MCF 10A (cell line): ENCODE results near the gene TMCC1. TPM values are rescaled to one million over a fixed set of nuclear protein-coding genes. Genes with fewer than 3 reads are reported as not detected.

Source experiments
- BruUV-seq: library from RNA; stranded (reverse); fragments of 400-500 nt; replicated peaks from 2 replicates; lab custom pipeline; 2021; lab: Mats Ljungman, UMichigan
- CTCF ChIA-PET: fragments of 300-600 bp; sonication (Branson Sonifier 250); formaldehyde crosslinking; extraction: SDS; loops from one replicate; lab custom pipeline; 2021; ENCODE audit warnings: antibody characterized with exemption, inconsistent platforms; lab: Yijun Ruan, JAX
- POLR2A ChIA-PET: fragments of 300-600, 350-650 bp; sonication (Branson Sonifier 250); formaldehyde crosslinking; extraction: SDS; loops from one replicate; lab custom pipeline; 2020; ENCODE audit warnings: antibody characterized with exemption, inconsistent platforms; lab: Yijun Ruan, JAX
- DNase-seq: peaks from one replicate; pipeline ENCODE4 v3.0.0-alpha.2; 2018; ENCODE audit not compliant: unreplicated experiment
- H3K27ac Mint-ChIP-seq: one replicate; pipeline ENCODE4 v1.8.0; 2022; ENCODE audit warnings: mild to moderate bottlenecking, low read depth, mixed read lengths; ENCODE audit not compliant: unreplicated experiment
- H3K27me3 Mint-ChIP-seq: one replicate; pipeline ENCODE4 v1.8.0; 2022; ENCODE audit warnings: mixed read lengths; ENCODE audit not compliant: insufficient read depth, unreplicated experiment
- H3K36me3 Mint-ChIP-seq: one replicate; pipeline ENCODE4 v1.8.0; 2022; ENCODE audit warnings: mild to moderate bottlenecking, moderate library complexity, mixed read lengths; ENCODE audit not compliant: insufficient read depth, unreplicated experiment
- H3K4me1 Mint-ChIP-seq: one replicate; pipeline ENCODE4 v1.8.0; 2022; ENCODE audit warnings: mixed read lengths; ENCODE audit not compliant: insufficient read depth, unreplicated experiment
- H3K4me3 Mint-ChIP-seq: one replicate; pipeline ENCODE4 v1.8.0; 2022; ENCODE audit warnings: mild to moderate bottlenecking, moderate library complexity, mixed read lengths; ENCODE audit not compliant: unreplicated experiment
- H3K9me3 Mint-ChIP-seq: one replicate; pipeline ENCODE4 v1.8.0; 2022; ENCODE audit warnings: mixed read lengths; ENCODE audit not compliant: unreplicated experiment
- CTCF ChIP-seq: fragments of 200-600 bp; IDR thresholded peaks from one replicate; pipeline ENCODE4 v1.8.0; 2022; ENCODE audit warnings: antibody characterized with exemption, mild to moderate bottlenecking; ENCODE audit not compliant: unreplicated experiment
- intact Hi-C: fragments of 100-400 bp; cut with micrococcal nuclease; formaldehyde crosslinking; loops from 2 replicates; pipeline ENCODE4 v1.14.1; 2022
- total RNA-seq: library from RNA; stranded (reverse); gene quantifications from 2 replicates; pipeline ENCODE4 v1.2.3, GENCODE V29; 2022

The TMCC1 gene
- total RNA-seq, 1 experiment from 2014 or later: 31.2 TPM

DNA sequence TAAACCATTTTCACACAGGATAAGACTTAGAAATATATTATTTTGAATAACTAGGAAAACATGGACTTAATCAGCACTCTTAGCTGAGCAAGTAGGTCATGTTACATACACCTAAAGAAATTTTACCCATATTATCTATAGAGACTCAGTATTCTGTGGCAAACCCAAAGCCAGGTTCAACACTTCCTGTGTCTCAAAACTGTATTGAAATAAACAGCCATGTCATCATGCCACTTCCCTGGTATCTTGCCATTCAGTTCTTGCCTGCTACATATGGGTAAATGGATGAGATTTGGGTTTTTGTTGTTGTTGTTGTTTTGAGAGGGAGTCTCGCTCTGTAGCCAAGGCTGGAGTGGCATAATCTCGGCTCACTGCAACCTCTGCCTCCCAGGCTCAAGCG is 145.5 kb downstream of the TMCC1 start:
- no peak for DNase-seq
- no peak for TF ChIP-seq CTCF
- Mint-ChIP-seq H3K36me3 (peaks cover 6% of the 10 kb centered on the region), H3K4me1 (peaks cover 5% of the 10 kb centered on the region), H3K4me3 (no peak overlapping the region), H3K9me3 (peaks cover 8% of the 10 kb centered on the region), H3K27ac (no peak overlapping the region), H3K27me3 (no peaks in the 10 kb centered on the region)
- intact Hi-C loops: no loop called here
- ChIA-PET POLR2A (interaction anchor here (1.2 to 2.7 kb wide), 3 partner anchors 13 to 46 kb away, joined by 3 to 10 read pairs (median 6); no protein-coding TSS in a partner anchor), CTCF (interaction anchor here (0.9 kb wide), 1 partner anchor 98 kb away, joined by 4 read pairs; no protein-coding TSS in a partner anchor)
- BruUV-seq: no TSS peak

GRCh38 chr3:129747136-129747535 is 146.4 kb downstream of the TMCC1 start:
- Mint-ChIP-seq H3K4me1 (peaks cover 5% of the 10 kb centered on the region), H3K27me3 (no peaks in the 10 kb centered on the region), H3K27ac (no peak overlapping the region), H3K9me3 (no peaks in the 10 kb centered on the region), H3K4me3 (no peak overlapping the region), H3K36me3 (no peaks in the 10 kb centered on the region)
- no peak for TF ChIP-seq CTCF
- ChIA-PET POLR2A (interaction anchor here (1.3 kb wide), 1 partner anchor 12 kb away, joined by 6 read pairs; no protein-coding TSS in a partner anchor), CTCF (interaction anchor here (0.7 kb wide), 1 partner anchor 47 kb away, joined by 3 read pairs; no protein-coding TSS in a partner anchor)
- no TSS peak for BruUV-seq
- no peak for DNase-seq
- intact Hi-C loops: no loop called here

- no peak overlapping the region for H3K27ac Mint-ChIP-seq
- H3K4me3 Mint-ChIP-seq: no peak overlapping the region
- no TSS peak for BruUV-seq
- no peak for TF ChIP-seq CTCF
- H3K4me1 Mint-ChIP-seq: peaks cover 5% of the 10 kb centered on the region
- peak; percentile 10 for DNase-seq
- no peaks in the 10 kb centered on the region for H3K9me3 Mint-ChIP-seq
- intact Hi-C loops: no loop called here
- CTCF ChIA-PET: interaction anchor here (0.7 kb wide), 2 partner anchors 48 to 75 kb away, joined by 3 read pairs; no protein-coding TSS in a partner anchor
- POLR2A ChIA-PET: interaction anchor here (1.3 kb wide), 1 partner anchor 12 kb away, joined by 6 read pairs; no protein-coding TSS in a partner anchor
- no peaks in the 10 kb centered on the region for H3K36me3 Mint-ChIP-seq
- H3K27me3 Mint-ChIP-seq: no peaks in the 10 kb centered on the region
These were observed 146.9 kb downstream of the TMCC1 start for GRCh38 chr3:129746629-129747028.

- H3K9me3 Mint-ChIP-seq: no peaks in the 10 kb centered on the region
- no peaks in the 10 kb centered on the region for H3K36me3 Mint-ChIP-seq
- POLR2A ChIA-PET: interaction anchor here (0.9 to 1.3 kb wide), 3 partner anchors 18 to 50 kb away, joined by 3 to 6 read pairs (median 3); no protein-coding TSS in a partner anchor
- no peak for DNase-seq
- intact Hi-C loops: no loop called here
- no peak overlapping the region for H3K4me3 Mint-ChIP-seq
- no peaks in the 10 kb centered on the region for H3K27me3 Mint-ChIP-seq
- no peak for TF ChIP-seq CTCF
- CTCF ChIA-PET: interaction anchor here (0.5 to 1.5 kb wide), 4 partner anchors 10 to 189 kb away, joined by 3 to 8 read pairs (median 4); no protein-coding TSS in a partner anchor
- BruUV-seq: no TSS peak
- peak overlapping the region; percentile 31 for H3K27ac Mint-ChIP-seq
- H3K4me1 Mint-ChIP-seq: peaks cover 9% of the 10 kb centered on the region
These were observed 148.3 kb downstream of the TMCC1 start for GRCh38 chr3:129745253-129745652.
